ENCODE measurements around the gene OR10G3.
"Not testable (repeated sequence)": the region's sequence is repeated elsewhere in the genome, so short reads cannot be mapped to it uniquely, and the experiment has no call there.

The OR10G3 gene

DNA sequence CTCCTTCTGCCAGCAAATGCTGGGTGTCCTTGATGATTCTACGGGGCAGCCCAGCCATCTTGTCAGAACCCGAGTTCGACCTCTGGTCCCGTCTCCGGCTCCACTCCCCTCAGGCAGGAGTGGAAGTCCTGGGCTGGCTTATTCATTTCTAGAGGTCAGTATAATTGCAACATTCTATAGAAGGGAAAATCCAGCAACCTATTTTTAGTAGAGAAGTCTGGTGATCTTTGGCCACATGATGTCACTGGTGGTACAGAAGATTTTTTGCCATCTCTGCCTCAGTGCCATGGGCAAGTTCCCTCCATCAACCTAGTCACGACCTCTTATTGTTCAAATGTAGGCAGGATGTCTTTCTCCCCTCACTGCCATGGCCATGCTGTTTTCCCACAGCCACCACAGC, 32.4 kb upstream of the OR10G3 start:
- H3K27me3 ChIP-seq (ENCODE audit: insufficient read depth, low read depth), result no peaks in the 10 kb centered on the region
- TF ChIP-seq, protein P1, sequence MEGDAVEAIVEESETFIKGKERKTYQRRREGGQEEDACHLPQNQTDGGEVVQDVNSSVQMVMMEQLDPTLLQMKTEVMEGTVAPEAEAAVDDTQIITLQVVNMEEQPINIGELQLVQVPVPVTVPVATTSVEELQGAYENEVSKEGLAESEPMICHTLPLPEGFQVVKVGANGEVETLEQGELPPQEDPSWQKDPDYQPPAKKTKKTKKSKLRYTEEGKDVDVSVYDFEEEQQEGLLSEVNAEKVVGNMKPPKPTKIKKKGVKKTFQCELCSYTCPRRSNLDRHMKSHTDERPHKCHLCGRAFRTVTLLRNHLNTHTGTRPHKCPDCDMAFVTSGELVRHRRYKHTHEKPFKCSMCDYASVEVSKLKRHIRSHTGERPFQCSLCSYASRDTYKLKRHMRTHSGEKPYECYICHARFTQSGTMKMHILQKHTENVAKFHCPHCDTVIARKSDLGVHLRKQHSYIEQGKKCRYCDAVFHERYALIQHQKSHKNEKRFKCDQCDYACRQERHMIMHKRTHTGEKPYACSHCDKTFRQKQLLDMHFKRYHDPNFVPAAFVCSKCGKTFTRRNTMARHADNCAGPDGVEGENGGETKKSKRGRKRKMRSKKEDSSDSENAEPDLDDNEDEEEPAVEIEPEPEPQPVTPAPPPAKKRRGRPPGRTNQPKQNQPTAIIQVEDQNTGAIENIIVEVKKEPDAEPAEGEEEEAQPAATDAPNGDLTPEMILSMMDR (conservative IDR thresholded peaks at IDR 0.05; ENCODE audit: low read depth, low read length), result no peak
- no peaks in the 10 kb centered on the region for H4K20me1 ChIP-seq (ENCODE audit: insufficient read depth)
- no peak overlapping the region for H3K27ac ChIP-seq
- no peaks in the 10 kb centered on the region for H3K36me3 ChIP-seq (ENCODE audit: insufficient read depth)
- no peak overlapping the region for H3K4me3 ChIP-seq (IDR thresholded peaks at IDR 0.05; ENCODE audit: insufficient read depth, low read depth, low read length)
- peaks cover 16% of the 10 kb centered on the region for H3K4me1 ChIP-seq (ENCODE audit: low read depth, poor library complexity, severe bottlenecking)
- H3K79me2 ChIP-seq (ENCODE audit: insufficient read depth, low read depth), result no peaks in the 10 kb centered on the region
- peak overlapping the region; percentile 9; the same call in 1 of the 2 replicates for H3K4me2 ChIP-seq
- no peak overlapping the region for H3K9ac ChIP-seq
- H2AFZ ChIP-seq (ENCODE audit: low read depth), result peak overlapping the region; percentile 44; the same call in 1 of the 2 replicates

- not testable (repeated sequence) for H3K4me3 ChIP-seq (IDR thresholded peaks at IDR 0.05; ENCODE audit: insufficient read depth, low read depth, low read length); H3K4me1 ChIP-seq (ENCODE audit: low read depth, poor library complexity, severe bottlenecking); H3K27me3 ChIP-seq (ENCODE audit: insufficient read depth, low read depth); H2AFZ ChIP-seq (ENCODE audit: low read depth); H3K36me3 ChIP-seq (ENCODE audit: insufficient read depth); H3K4me2 ChIP-seq; H3K79me2 ChIP-seq (ENCODE audit: insufficient read depth, low read depth); H3K27ac ChIP-seq; H3K9ac ChIP-seq; H4K20me1 ChIP-seq (ENCODE audit: insufficient read depth)
Observed at GRCh38 chr14:21602181-21602580, 22.3 kb upstream of the OR10G3 start.

DNA sequence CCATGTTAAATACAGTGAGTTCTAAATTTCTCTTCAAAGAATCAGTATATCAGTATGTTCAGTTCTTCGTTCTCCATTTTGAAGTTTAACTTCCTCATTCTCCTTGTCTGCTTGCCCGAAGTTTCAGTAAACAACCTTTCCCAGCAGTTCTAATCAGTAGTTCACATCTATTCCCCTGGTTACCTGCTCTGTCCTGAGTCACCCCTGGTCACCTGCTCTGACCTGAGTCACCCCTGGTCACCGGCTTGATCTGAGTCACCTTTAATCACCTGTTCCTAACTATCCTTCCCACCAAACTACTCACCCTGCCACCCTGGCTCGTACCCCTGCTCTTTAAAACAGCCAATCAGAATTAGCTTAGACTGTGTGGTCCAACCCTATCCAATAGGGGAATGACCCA, 9.4 kb upstream of the OR10G3 start:
- Histone ChIP-seq H2AFZ (ENCODE audit: low read depth) (no peak overlapping the region), H3K27me3 (ENCODE audit: insufficient read depth, low read depth) (no peaks in the 10 kb centered on the region), H3K36me3 (ENCODE audit: insufficient read depth) (no peaks in the 10 kb centered on the region), H3K79me2 (ENCODE audit: insufficient read depth, low read depth) (no peaks in the 10 kb centered on the region), H3K4me2 (no peak overlapping the region), H3K4me3 (IDR thresholded peaks at IDR 0.05; ENCODE audit: insufficient read depth, low read depth, low read length) (no peak overlapping the region), H3K4me1 (ENCODE audit: low read depth, poor library complexity, severe bottlenecking) (no peaks in the 10 kb centered on the region), H4K20me1 (ENCODE audit: insufficient read depth) (no peaks in the 10 kb centered on the region), H3K27ac (no peak overlapping the region), H3K9ac (no peak overlapping the region)
- TF ChIP-seq, protein P1 (conservative IDR thresholded peaks at IDR 0.05; ENCODE audit: low read depth, low read length), result no peak

GRCh38 chr14:21575661-21576060, 4.2 kb downstream of the OR10G3 start:
- no peak overlapping the region for H3K4me3 ChIP-seq (IDR thresholded peaks at IDR 0.05; ENCODE audit: insufficient read depth, low read depth, low read length)
- no peaks in the 10 kb centered on the region for H3K27me3 ChIP-seq (ENCODE audit: insufficient read depth, low read depth)
- no peaks in the 10 kb centered on the region for H3K36me3 ChIP-seq (ENCODE audit: insufficient read depth)
- TF ChIP-seq, protein P1 (conservative IDR thresholded peaks at IDR 0.05; ENCODE audit: low read depth, low read length), result no peak
- H4K20me1 ChIP-seq (ENCODE audit: insufficient read depth), result no peaks in the 10 kb centered on the region
- no peak overlapping the region for H3K4me2 ChIP-seq
- no peaks in the 10 kb centered on the region for H3K79me2 ChIP-seq (ENCODE audit: insufficient read depth, low read depth)
- H3K27ac ChIP-seq, result no peak overlapping the region
- H3K9ac ChIP-seq, result no peak overlapping the region
- no peak overlapping the region for H2AFZ ChIP-seq (ENCODE audit: low read depth)
- no peaks in the 10 kb centered on the region for H3K4me1 ChIP-seq (ENCODE audit: low read depth, poor library complexity, severe bottlenecking)

DNA sequence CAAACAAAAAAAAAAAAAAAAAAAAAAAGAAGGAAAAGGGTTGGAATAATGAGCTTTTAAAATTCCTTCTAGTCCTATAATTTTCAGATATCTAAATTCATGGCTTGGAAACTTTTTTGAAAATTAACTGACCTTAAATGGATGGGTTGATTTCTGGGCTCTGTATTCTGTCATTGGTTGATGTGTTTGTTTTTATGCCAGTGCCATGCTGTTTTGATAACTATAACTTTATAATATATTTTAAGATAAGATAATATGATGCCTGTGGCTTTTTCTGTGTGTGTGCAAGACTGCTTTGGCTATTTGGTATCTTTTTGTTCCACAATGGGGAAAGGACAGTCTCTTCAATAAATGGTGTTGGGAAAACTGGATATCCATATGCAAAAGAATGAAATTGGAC, 7.3 kb downstream of the OR10G3 start:
- H3K9ac ChIP-seq, result no peak overlapping the region
- H2AFZ ChIP-seq (ENCODE audit: low read depth), result no peak overlapping the region
- no peaks in the 10 kb centered on the region for H3K79me2 ChIP-seq (ENCODE audit: insufficient read depth, low read depth)
- no peak overlapping the region for H3K4me2 ChIP-seq
- no peak overlapping the region for H3K4me3 ChIP-seq (IDR thresholded peaks at IDR 0.05; ENCODE audit: insufficient read depth, low read depth, low read length)
- H4K20me1 ChIP-seq (ENCODE audit: insufficient read depth), result no peaks in the 10 kb centered on the region
- H3K4me1 ChIP-seq (ENCODE audit: low read depth, poor library complexity, severe bottlenecking), result no peaks in the 10 kb centered on the region
- TF ChIP-seq, protein P1 (conservative IDR thresholded peaks at IDR 0.05; ENCODE audit: low read depth, low read length), result no peak
- no peaks in the 10 kb centered on the region for H3K36me3 ChIP-seq (ENCODE audit: insufficient read depth)
- H3K27ac ChIP-seq, result no peak overlapping the region
- H3K27me3 ChIP-seq (ENCODE audit: insufficient read depth, low read depth), result no peaks in the 10 kb centered on the region

Measured in KMS-11 (cell line).